HepG2 (cell line): Measurements from ENCODE around the gene JPT1. TPM values are rescaled to one million over a fixed set of nuclear protein-coding genes. Genes with fewer than 3 reads are reported as not detected.

Experiments used
- BORCS8-MEF2B ChIP-seq: sonication (generic); formaldehyde crosslinking; IDR thresholded peaks from 2 replicates; pipeline ENCODE4 v1.8.0; 2022; ENCODE audit warnings: mild to moderate bottlenecking, missing genetic modification reagents
- FOXP1 ChIP-seq, 2 experiments: fragments of 450-650 bp in 1 of 2; IDR thresholded peaks; 2 replicates each; pipeline ENCODE4 v1.6.1; 2017 to 2018; ENCODE audit warnings: antibody characterized with exemption in 1 of 2
- KDM3A ChIP-seq: IDR thresholded peaks from 2 replicates; pipeline ENCODE4 v1.6.1; 2018; ENCODE audit warnings: low read depth, missing compliant biosample characterization
- KDM4B ChIP-seq: sonication (generic); formaldehyde crosslinking; IDR thresholded peaks from 2 replicates; pipeline ENCODE4 v1.4.0; 2020; ENCODE audit warnings: missing genetic modification reagents
- MEIS2 ChIP-seq: sonication (generic); formaldehyde crosslinking; IDR thresholded peaks from 2 replicates; pipeline ENCODE4 v1.9.0; 2021; ENCODE audit warnings: mild to moderate bottlenecking, missing genetic modification reagents
- MXD4 ChIP-seq: IDR thresholded peaks from 2 replicates; pipeline ENCODE4 v1.6.1; 2016; ENCODE audit warnings: mild to moderate bottlenecking, missing biosample characterization, missing genetic modification reagents
- MXI1 ChIP-seq: IDR thresholded peaks from 3 replicates; pipeline ENCODE4 v1.6.1; 2012; ENCODE audit warnings: low read depth, low read length, inconsistent platforms, borderline replicate concordance
- NBN ChIP-seq: fragments of 450-650 bp; conservative IDR thresholded peaks from 2 replicates; pipeline ENCODE4 v1.6.1; 2017
- NCOA2 ChIP-seq: sonication (generic); formaldehyde crosslinking; IDR thresholded peaks from 2 replicates; pipeline ENCODE4 v1.8.0; 2022; ENCODE audit warnings: inconsistent platforms
- NFE2L2 ChIP-seq: fragments of 150-350 bp; IDR thresholded peaks from 2 replicates; pipeline ENCODE4 v1.6.1; 2014; ENCODE audit warnings: low read length
- RFXAP ChIP-seq: sonication (generic); formaldehyde crosslinking; IDR thresholded peaks from 2 replicates; pipeline ENCODE4 v1.4.0; 2020; ENCODE audit warnings: missing genetic modification reagents, borderline replicate concordance
- SATB2 ChIP-seq: sonication (generic); formaldehyde crosslinking; IDR thresholded peaks from 2 replicates; pipeline ENCODE4 v1.5.0; 2020; ENCODE audit warnings: missing genetic modification reagents
- SMARCC2 ChIP-seq: fragments of 450-650 bp; IDR thresholded peaks from 2 replicates; pipeline ENCODE4 v1.6.1; 2017; ENCODE audit warnings: antibody characterized with exemption, mild to moderate bottlenecking
- ZBTB3 ChIP-seq: sonication (generic); formaldehyde crosslinking; IDR thresholded peaks from 2 replicates; pipeline ENCODE4 v1.4.0; 2020; ENCODE audit warnings: low read depth, mild to moderate bottlenecking, moderate library complexity, missing genetic modification reagents, borderline replicate concordance
- ZFY ChIP-seq: sonication (generic); formaldehyde crosslinking; IDR thresholded peaks from 2 replicates; pipeline ENCODE4 v1.4.0; 2020; ENCODE audit warnings: missing genetic modification reagents
- ZNF616 ChIP-seq: sonication (generic); formaldehyde crosslinking; IDR thresholded peaks from 2 replicates; pipeline ENCODE4 v1.5.0; 2020; ENCODE audit warnings: low read depth, mild to moderate bottlenecking, missing genetic modification reagents
- ZNF790 ChIP-seq: sonication (generic); formaldehyde crosslinking; IDR thresholded peaks from 2 replicates; pipeline ENCODE4 v1.8.0; 2022; ENCODE audit warnings: missing genetic modification reagents, mild to moderate bottlenecking, borderline replicate concordance
- ZNF883 ChIP-seq: sonication (generic); formaldehyde crosslinking; IDR thresholded peaks from 2 replicates; pipeline ENCODE4 v1.5.1; 2020; ENCODE audit warnings: mild to moderate bottlenecking, missing genetic modification reagents; ENCODE audit errors: not compliant biosample characterization
- polyA plus RNA-seq, 8 experiments: library from polyadenylated mRNA; depleted of rRNA in 3 of 8; stranded (reverse) in 7 of 8; unstranded in 1 of 8; fragments of >200 nt; fragmentation: Illumina TruSeq in 4 of 8; extraction: Trizol in 4 of 8; gene quantifications; 2 replicates each; pipeline versions ENCODE4 v1.2.1 to v1.2.3, GENCODE V29; 2011 to 2016; ENCODE audit warnings: low read depth in 4 of 8, missing spikeins in 1 of 8, mixed read lengths in 1 of 8; ENCODE audit not compliant: insufficient read depth in 1 of 8
- total RNA-seq, 5 experiments: library from RNA; depleted of rRNA; stranded (reverse); fragments of >200 nt; fragmentation: Illumina TruSeq; extraction: Trizol; gene quantifications; 2 replicates each; pipeline ENCODE4 v1.2.3, GENCODE V29; 2016; ENCODE audit warnings: low read depth in 1 of 5
- TF ChIP-seq, protein P1 (sequence below): sonication (generic); formaldehyde crosslinking; IDR thresholded peaks from 2 replicates; pipeline ENCODE4 v1.8.0; 2022; ENCODE audit warnings: missing genetic modification reagents, mild to moderate bottlenecking, inconsistent platforms, borderline replicate concordance
- TF ChIP-seq, protein P2 (sequence below): sonication (generic); formaldehyde crosslinking; IDR thresholded peaks from 2 replicates; pipeline ENCODE4 v1.5.0; 2020; ENCODE audit warnings: mild to moderate bottlenecking, missing genetic modification reagents
- TF ChIP-seq, protein P3 (sequence below): sonication (generic); formaldehyde crosslinking; IDR thresholded peaks from 2 replicates; pipeline ENCODE4 v1.4.0; 2020; ENCODE audit warnings: missing genetic modification reagents, mild to moderate bottlenecking, borderline replicate concordance
- TF ChIP-seq, protein P4 (sequence below): sonication (generic); formaldehyde crosslinking; IDR thresholded peaks from 2 replicates; pipeline ENCODE4 v1.4.0; 2020; ENCODE audit warnings: missing genetic modification reagents

The JPT1 gene
- total and polyA plus RNA-seq, 2 of the 13 experiments (the other 11 are each of a cell fraction or from before 2014, with no cell fraction given) = 43.3 to 256 TPM

DNA sequence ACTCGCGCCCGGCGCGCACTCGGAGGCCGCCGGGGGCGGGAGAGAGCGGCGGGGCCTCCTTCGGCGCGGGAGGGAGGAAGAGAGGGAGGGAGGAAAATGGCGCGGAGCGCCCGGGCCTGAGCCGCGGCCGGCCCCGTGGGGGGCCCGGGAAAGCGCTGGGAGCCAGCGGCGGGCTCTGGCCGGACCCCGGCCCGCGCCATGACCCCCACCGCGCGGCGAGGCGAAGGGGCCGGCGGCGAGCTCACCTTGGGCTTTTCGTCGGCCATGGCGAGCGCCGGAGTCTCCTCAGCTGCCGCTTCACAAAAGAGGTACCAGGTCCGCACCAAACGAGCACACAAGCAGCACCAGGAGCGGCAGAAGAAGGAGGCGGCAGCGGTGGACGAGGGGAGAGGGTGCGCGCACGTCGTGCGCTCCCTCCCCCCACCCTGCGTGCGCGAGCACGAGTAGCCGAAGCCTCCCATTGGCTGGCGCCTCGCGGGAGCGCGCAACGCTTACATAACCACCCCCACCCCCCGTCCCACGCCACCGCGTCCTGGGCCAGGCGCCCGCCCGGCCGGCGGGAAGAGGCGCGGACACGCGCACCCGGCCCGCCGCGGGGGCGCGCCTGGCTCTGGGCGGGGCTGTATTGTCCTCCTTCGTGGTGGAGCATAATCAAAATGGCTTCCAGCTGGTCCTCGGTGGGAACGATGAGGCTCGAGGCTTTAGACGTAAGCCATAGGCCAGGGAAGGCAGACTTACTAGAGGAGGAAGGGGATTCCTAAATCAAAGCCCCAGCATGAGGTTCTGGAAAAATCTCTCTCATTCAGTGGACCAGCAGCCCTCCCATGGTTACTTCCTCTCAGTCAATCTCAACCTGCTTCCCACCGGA is 28.5 kb upstream of the JPT1 start, which contains the start of gene SUMO2 (continued):
- TF ChIP-seq MXD4 (CRISPR knock-in tag) = peak; percentile 47; the same call in 1 of the 2 replicates
- TF ChIP-seq MEIS2 (CRISPR knock-in tag) = peak; percentile 72
- TF ChIP-seq, protein P1, sequence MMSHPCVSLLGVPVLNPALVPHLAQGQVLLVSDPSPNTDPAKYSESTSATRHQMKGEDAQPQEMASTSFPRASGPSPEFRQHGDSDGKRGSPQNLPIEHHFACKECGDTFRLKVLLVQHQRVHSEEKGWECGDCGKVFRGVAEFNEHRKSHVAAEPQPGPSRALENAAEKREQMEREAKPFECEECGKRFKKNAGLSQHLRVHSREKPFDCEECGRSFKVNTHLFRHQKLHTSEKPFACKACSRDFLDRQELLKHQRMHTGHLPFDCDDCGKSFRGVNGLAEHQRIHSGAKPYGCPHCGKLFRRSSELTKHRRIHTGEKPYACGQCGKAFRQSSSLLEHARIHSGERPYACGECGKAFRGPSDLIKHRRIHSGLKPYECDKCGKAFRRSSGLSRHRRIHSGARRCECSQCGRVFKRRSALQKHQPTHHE = peak; percentile 76
- TF ChIP-seq NFE2L2 = no peak
- peak; percentile 21 for TF ChIP-seq KDM3A (CRISPR knock-in tag)
- peak; percentile 79; the same call in 1 of the 2 replicates for TF ChIP-seq ZNF616 (CRISPR knock-in tag)
- TF ChIP-seq ZFY (CRISPR knock-in tag) = peak; percentile 93
- 0 out of 2 replicates have a peak, but pooled peaks have one; percentile 36 for TF ChIP-seq KDM4B
- no peak for TF ChIP-seq ZBTB3 (CRISPR knock-in tag)
- no peak for TF ChIP-seq SMARCC2
- peak; percentile 14; the same call in 1 of the 2 replicates for TF ChIP-seq BORCS8-MEF2B (CRISPR knock-in tag)
- TF ChIP-seq, protein P2, sequence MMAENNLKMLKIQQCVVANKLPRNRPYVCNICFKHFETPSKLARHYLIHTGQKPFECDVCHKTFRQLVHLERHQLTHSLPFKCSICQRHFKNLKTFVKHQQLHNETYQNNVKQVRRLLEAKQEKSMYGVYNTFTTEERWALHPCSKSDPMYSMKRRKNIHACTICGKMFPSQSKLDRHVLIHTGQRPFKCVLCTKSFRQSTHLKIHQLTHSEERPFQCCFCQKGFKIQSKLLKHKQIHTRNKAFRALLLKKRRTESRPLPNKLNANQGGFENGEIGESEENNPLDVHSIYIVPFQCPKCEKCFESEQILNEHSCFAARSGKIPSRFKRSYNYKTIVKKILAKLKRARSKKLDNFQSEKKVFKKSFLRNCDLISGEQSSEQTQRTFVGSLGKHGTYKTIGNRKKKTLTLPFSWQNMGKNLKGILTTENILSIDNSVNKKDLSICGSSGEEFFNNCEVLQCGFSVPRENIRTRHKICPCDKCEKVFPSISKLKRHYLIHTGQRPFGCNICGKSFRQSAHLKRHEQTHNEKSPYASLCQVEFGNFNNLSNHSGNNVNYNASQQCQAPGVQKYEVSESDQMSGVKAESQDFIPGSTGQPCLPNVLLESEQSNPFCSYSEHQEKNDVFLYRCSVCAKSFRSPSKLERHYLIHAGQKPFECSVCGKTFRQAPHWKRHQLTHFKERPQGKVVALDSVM (CRISPR knock-in tag) = peak; percentile 19; the same call in 1 of the 2 replicates
- peak; percentile 90 for TF ChIP-seq SATB2 (CRISPR knock-in tag)
- TF ChIP-seq RFXAP (CRISPR knock-in tag) = no peak; the same call in 1 of the 2 replicates
- TF ChIP-seq MXI1 = peak; percentile 75; the same call in 2 of the 3 replicates
- TF ChIP-seq NBN = no peak
- TF ChIP-seq, protein P3, sequence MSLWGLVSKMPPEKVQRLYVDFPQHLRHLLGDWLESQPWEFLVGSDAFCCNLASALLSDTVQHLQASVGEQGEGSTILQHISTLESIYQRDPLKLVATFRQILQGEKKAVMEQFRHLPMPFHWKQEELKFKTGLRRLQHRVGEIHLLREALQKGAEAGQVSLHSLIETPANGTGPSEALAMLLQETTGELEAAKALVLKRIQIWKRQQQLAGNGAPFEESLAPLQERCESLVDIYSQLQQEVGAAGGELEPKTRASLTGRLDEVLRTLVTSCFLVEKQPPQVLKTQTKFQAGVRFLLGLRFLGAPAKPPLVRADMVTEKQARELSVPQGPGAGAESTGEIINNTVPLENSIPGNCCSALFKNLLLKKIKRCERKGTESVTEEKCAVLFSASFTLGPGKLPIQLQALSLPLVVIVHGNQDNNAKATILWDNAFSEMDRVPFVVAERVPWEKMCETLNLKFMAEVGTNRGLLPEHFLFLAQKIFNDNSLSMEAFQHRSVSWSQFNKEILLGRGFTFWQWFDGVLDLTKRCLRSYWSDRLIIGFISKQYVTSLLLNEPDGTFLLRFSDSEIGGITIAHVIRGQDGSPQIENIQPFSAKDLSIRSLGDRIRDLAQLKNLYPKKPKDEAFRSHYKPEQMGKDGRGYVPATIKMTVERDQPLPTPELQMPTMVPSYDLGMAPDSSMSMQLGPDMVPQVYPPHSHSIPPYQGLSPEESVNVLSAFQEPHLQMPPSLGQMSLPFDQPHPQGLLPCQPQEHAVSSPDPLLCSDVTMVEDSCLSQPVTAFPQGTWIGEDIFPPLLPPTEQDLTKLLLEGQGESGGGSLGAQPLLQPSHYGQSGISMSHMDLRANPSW (CRISPR knock-in tag) = no peak
- peak; percentile 68 for TF ChIP-seq ZNF883 (CRISPR knock-in tag)
- TF ChIP-seq NCOA2 (CRISPR knock-in tag) = 0 out of 2 replicates have a peak, but pooled peaks have one; percentile 33
- TF ChIP-seq FOXP1 (IDR thresholded peaks at IDR 0.05) = no peak
- no peak; the same call in 1 of the 2 replicates for TF ChIP-seq FOXP1 (CRISPR knock-in tag; IDR thresholded peaks at IDR 0.05)
- TF ChIP-seq, protein P4, sequence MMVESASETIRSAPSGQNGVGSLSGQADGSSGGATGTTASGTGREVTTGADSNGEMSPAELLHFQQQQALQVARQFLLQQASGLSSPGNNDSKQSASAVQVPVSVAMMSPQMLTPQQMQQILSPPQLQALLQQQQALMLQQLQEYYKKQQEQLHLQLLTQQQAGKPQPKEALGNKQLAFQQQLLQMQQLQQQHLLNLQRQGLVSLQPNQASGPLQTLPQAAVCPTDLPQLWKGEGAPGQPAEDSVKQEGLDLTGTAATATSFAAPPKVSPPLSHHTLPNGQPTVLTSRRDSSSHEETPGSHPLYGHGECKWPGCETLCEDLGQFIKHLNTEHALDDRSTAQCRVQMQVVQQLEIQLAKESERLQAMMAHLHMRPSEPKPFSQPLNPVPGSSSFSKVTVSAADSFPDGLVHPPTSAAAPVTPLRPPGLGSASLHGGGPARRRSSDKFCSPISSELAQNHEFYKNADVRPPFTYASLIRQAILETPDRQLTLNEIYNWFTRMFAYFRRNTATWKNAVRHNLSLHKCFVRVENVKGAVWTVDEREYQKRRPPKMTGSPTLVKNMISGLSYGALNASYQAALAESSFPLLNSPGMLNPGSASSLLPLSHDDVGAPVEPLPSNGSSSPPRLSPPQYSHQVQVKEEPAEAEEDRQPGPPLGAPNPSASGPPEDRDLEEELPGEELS = peak; percentile 53; the same call in 1 of the 2 replicates
- TF ChIP-seq ZNF790 = no peak
